ENCODE data around the gene PDE3A.
A peak's percentile ranks its signal among the peaks of the same experiment; 100 is the strongest.

The PDE3A gene

DNA sequence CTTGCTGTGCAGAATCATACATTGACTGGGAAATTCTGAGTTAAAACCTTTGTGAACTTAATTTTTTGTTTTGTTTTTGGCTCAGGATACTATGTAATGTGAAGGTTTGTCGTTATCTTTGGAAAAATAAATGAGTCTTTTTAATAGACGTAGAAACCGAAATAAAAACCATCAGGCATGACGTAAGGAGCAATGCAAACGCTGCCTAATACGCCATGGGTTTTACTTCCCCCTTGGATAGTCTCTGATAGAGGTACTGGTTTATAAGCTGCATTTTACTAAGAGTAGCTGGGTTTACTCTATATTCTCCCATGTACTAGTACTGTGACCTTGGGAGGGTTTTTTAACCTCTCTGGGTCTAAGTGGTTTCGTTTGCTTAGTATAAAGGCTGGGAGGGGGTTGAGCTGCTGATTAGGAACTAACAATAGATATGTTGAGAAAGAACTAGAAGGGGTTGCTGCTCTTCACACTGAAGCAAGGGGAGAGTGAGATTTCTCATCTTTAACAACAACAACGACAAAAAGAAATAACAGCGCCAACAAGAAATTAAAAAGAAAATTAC lies 260.0 kb downstream of the PDE3A start:
- no peak for DNase-seq

- DNase-seq = no peak
Observed at GRCh38 chr12:20628999-20629398, 260.7 kb downstream of the PDE3A start.

GRCh38 chr12:20629414-20630156 lies 261.2 kb downstream of the PDE3A start:
- DNase-seq = no peak

GRCh38 chr12:20631711-20632110 lies 263.4 kb downstream of the PDE3A start:
- DNase-seq = no peak

GRCh38 chr12:20641106-20641505 lies 272.8 kb downstream of the PDE3A start:
- no peak for DNase-seq

DNA sequence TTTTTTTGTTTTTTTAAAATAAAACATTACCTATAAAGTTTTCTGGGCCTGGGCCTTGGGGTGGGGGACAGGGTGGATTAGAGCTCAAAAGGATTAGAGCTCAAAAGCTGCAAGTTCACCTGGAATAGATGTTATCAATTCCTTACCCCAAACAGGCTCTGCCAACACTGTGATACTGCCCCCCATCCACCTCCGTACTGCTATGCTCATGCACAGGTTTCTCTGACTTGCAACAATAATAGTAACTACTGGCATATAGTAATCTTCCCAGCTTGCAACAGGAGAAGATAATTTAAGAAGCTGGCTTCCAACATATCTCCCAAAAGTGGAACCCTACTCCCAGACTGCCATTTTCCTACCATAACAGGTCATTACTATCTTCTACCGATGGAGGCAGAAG lies 275.5 kb downstream of the PDE3A start:
- DNase-seq = no peak

- peak; percentile 41 for DNase-seq
Observed at GRCh38 chr12:20646239-20646827, 278.0 kb downstream of the PDE3A start.

- no peak for DNase-seq
Observed at GRCh38 chr12:20653871-20654270, 285.5 kb downstream of the PDE3A start.

- DNase-seq = no peak
Observed at GRCh38 chr12:20656600-20656999, 288.3 kb downstream of the PDE3A start.

DNA sequence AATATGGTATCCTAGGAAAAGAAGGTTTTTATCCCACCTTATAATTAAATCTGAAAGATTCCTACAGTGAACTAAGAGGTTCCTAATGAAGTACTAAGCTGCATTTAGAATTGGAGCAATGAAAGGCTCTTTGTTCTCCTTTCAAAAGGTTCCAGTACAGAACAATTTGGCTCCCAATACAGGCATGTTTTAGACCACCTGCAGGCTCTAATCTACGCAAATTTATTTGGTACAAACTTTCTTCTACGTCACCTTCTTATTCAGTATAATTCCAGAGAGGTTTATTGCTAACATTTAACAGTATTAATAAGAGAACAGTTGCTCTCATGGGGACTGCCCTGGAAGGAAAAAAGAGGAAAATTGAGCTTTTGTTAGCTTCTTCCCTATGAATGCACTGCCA lies 289.2 kb downstream of the PDE3A start:
- no peak for DNase-seq

GRCh38 chr12:20681334-20681733 lies 313.0 kb downstream of the PDE3A start:
- DNase-seq = no peak

DNA sequence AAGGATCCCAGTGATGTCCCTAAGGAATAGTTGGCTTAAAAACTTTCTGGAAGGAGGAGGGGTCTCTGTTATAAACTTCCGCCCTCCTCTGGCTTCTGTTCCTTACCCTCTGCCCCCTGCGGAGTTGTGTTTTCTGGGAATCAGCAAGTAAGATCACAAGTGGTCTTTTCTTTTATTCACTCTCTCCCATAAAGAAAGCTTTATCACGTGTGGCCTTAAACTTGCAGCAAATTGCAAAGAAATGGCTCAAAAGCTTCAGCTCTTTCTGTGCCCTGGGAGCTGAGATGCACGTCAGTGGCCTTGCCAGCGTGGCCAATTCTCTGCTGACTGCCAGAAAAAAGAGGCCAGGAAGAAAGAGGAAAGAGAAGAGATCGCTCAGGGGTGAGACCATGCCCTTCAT lies 326.9 kb downstream of the PDE3A start, which contains the start of gene SLCO1C1:
Gene SLCO1C1, plus strand, starts transcription at position 101 of the 400 bp plus-strand sequence. CDS start 4,245 bp downstream, outside the sequence.
- no peak for DNase-seq

GRCh38 chr12:20696181-20696905 lies 328.0 kb downstream of the PDE3A start:
- no peak for DNase-seq

DNA sequence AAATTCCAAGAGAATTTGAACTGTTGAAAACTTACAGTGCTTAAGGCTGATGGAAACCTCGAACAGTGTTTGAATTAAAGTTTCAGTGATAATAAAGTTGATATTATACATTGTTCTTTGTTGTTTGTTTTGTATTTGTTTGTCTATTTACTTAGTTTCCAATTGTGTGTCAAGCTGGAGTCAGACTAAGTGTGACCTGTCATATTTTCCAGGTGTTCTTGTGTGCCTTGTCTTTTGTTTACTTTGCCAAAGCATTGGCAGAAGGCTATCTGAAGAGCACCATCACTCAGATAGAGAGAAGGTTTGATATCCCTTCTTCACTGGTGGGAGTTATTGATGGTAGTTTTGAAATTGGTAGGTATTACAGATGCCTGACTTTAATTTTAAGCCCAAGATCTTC lies 332.8 kb downstream of the PDE3A start:
- DNase-seq = no peak

- no peak for DNase-seq
Observed at GRCh38 chr12:20704860-20705259, 336.5 kb downstream of the PDE3A start.

DNA sequence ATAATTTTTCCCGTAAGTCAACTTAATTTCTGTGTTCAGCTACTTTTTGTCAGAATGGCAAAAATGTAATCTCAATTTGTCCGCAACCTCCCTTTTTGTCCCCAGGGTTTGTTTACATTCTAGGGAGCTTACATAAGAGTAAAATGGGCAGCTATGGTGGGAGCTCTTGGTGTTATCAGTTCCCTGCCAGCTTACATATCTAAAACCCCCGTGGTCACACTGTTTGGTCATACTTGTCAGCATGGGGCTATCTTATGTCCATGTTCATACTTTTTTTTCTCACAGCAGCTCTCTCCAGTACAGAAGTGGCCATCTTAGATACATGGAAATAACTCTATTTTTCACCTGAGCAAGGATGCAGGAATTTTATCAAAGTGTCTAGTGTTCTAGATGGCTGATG lies 343.5 kb downstream of the PDE3A start:
- DNase-seq = no peak

DNA sequence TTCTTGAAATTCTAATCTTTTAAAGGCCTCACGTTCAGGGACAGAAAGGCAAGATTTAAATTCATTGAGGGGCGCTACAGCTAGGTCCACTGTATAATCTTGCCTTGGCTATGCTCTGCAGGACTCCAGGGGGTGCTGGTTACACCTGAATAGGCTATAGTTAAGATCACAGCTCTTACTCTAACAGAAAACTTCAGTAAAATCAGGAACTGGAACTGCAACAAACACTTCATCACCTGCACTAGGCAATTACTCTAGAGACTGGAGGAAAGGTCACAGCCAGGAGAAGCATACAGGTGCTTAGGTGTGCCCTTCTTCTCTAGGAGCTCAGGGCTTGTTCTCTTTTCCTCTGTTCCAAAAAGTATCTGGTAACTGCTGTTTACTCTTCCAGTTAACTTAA lies 347.7 kb downstream of the PDE3A start:
- no peak for DNase-seq

DNA sequence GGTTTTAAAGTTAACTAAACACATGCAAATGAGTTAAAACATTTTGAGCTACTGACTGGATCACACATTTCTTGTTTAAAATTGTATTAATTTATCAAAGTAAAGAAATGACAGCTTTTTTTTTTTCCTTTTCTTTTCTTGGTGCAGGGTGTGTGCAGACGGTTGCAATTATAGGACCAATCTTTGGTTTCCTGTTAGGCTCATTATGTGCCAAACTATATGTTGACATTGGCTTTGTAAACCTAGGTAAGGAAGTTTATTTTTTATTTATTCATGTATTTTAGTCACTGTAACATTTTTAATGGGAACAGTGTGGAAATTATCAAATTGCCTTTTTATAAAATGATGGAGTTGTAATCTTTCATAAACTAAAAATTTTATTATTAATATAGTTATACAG lies 348.6 kb downstream of the PDE3A start:
- no peak for DNase-seq

- DNase-seq = no peak
Observed at GRCh38 chr12:20718294-20718693, 350.0 kb downstream of the PDE3A start.

GRCh38 chr12:20722142-20722541 lies 353.8 kb downstream of the PDE3A start:
- no peak for DNase-seq

DNA sequence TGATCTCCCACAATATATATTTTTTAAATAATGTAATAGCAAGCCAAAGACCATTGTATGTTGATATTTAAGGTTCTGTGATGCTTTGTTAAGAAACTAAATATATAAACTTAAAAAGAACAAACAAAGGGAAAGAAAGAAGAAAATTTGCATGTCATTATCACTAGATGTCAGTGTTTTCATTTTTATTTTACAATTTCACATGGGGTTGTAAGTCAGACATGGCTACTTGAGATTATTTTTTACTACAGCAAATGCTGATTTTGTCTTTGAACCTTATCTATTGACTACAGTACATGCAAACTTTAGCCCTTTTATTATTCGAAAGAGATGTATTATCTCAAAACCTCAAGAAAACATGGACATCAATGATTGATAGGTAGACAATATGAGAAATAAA lies 362.9 kb downstream of the PDE3A start:
- DNase-seq = no peak

All from amniotic stem cell (primary cell).